Amygdala (tissue), 56 donors: ENCODE data around the gene KISS1R.

Experiments used
- DNase-seq, 56 donors: peaks; one replicate each; lab custom pipeline; 2025; lab: John Stamatoyannopoulos, UW

Gene KISS1R

DNA sequence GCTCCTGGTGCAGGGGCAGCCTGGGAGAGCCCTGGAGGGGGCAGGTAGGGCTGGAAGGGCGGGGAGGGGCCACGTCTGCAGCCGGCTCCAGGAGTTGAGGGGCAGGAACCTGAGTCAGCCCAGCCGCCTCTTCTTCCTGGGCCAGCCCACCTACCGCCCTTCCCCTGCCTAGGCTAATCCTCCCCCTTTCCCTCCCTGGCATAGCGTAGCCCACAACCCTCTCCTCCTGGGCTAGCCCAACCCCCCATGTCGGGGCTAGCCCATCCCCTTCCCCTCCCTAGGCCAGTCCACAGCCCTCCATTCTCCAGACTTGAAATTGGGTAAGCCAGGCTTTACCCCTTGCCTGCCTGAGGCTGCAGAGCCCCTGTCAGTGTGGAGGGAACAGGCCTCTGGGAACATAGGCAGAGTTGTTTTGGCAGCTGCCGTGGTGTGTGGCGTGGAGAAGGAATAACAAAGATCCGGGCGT, 46.4 kb downstream of the KISS1R start:
- no peak for DNase-seq

DNA sequence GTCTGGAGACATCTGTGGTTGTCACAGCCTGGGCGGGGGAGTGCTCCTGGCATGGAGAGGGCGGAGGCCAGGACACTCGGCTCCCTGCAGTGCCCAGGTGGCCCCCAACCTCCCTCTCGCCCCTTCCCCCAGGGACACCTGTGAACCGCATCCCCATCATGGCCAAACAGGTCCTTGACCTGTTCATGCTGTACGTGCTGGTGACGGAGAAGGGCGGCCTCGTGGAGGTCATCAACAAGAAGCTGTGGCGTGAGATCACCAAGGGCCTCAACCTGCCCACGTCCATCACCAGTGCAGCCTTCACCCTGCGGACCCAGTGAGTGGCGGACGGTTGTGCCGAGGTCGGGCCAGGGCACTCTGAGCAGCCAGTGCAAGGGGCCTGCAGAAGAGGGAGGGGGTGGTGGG, 47.0 kb downstream of the KISS1R start:
- DNase-seq: no peak

DNA sequence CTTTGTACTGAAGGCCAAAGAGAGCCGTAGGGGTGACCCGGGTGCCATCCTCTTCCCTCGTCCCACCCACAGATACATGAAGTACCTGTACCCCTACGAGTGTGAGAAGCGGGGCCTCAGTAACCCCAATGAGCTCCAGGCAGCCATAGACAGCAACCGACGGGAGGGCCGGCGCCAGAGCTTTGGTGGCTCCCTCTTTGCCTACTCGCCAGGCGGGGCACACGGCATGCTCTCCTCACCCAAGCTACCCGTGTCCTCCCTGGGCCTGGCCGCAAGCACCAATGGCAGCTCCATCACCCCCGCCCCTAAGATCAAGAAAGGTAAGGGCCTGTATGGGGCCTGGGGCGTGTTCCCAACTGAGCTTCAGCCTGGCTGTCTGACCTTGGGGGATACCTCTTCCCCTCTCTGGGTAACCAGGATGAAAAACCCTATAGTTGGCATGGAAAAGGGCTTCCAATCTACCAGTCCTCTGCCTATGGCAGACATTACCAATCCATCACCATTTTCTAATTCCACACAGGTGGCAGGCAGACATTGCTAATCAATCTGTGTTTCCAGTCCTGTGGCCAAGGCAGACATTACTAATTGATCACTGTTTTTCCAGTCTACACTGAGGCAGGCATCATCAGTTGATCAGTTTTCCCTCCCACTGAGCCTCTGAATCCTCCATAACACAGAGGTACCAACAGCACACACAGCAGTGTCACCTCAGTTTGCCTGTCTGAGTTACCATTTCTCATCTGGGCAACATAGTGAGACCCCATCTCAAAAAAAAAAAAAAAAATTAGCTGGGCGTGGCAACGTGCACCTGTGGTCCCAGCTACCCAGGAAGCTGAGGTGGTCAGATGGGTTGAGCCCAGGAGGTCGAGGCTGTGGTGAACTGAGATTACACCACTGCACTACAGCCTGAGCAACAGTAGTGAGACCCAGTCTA, 47.9 kb downstream of the KISS1R start:
- no peak for DNase-seq

DNA sequence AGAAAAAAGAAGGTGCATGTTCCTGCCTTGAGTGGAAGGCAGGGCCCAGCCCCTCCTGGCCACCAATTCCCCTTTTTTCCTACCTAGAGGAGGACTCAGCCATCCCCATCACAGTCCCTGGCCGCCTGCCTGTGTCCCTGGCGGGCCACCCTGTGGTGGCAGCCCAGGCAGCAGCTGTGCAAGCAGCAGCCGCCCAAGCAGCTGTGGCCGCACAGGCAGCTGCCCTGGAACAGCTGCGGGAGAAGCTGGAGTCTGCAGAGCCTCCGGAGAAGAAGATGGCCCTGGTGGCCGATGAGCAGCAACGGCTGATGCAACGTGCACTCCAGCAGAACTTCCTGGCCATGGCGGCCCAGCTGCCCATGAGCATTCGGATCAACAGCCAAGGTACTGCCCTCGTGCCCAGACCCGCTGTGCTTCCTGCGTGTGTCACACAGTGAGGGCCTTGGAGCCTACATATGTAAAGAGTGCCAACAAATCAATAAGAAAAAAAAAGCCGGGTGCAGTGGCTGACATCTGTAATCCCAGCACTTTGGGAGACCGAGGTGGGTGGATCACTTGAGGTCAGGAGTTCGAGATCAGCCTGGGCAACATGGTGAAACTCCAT, 49.5 kb downstream of the KISS1R start:
- DNase-seq: no peak
